ENCODE measurements around the gene PRR5.
"Not testable (repeated sequence)": the region's sequence is repeated elsewhere in the genome, so short reads cannot be mapped to it uniquely, and the experiment has no call there.

The PRR5 gene, protein sequence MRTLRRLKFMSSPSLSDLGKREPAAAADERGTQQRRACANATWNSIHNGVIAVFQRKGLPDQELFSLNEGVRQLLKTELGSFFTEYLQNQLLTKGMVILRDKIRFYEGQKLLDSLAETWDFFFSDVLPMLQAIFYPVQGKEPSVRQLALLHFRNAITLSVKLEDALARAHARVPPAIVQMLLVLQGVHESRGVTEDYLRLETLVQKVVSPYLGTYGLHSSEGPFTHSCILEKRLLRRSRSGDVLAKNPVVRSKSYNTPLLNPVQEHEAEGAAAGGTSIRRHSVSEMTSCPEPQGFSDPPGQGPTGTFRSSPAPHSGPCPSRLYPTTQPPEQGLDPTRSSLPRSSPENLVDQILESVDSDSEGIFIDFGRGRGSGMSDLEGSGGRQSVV

DNA sequence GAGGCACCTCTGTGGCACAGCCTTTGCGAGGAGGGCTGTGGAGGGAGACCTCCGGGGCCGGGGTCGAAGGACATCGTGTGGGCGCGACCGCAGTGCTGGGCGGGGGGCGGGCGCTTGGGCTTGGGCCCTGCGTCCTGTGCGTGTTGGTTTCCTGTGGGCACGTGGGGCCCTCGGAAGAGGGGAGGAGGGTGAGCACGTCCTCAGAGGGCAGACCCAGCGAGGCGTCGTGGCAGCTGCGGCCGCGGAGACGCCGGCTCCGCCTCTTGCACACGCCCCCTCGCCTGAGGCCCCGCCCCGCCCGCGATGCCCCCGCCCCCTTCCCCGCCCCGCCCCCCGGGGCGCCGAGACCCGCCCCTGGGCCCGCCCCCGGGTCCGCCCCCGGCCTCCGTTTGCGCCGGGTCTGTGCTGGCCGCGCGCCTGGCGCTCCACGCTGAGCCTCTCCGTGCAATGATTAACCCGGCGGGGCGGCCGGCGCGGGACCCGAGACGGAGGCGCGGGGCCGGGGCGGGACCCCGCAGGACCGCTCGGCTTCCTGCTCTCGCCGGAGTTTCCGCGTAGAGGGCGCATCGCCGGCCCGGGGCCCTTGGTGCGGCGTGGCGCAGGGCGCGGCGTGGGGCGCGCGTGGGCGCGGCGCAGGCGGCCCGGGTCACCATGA is at the start of gene PRR5:
Gene PRR5, plus strand, starts transcription at position 381 of the 655 bp plus-strand sequence. Its CDS starts 271 bp downstream, at position 652.
- peak; percentile 73 for DNase-seq (ENCODE audit: low spot score)

DNA sequence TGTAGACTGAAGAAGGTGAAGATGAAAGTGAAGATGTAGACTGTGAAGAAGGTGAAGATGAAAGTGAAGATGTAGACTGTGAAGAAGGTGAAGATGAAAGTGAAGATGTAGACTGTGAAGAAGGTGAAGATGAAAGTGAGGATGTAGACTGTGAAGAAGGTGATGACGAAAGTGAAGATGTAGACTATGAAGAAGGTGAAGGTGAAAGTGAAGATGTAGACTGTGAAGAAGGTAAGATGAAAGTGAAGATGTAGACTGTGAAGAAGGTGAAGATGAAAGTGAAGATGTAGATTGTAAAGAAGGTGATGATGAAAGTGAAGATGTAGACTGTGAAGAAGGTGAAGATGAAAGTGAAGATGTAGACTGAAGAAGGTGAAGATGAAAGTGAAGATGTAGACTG is 49.1 kb upstream of the PRR5 start:
- DNase-seq (ENCODE audit: low spot score), result not testable (repeated sequence)

DNA sequence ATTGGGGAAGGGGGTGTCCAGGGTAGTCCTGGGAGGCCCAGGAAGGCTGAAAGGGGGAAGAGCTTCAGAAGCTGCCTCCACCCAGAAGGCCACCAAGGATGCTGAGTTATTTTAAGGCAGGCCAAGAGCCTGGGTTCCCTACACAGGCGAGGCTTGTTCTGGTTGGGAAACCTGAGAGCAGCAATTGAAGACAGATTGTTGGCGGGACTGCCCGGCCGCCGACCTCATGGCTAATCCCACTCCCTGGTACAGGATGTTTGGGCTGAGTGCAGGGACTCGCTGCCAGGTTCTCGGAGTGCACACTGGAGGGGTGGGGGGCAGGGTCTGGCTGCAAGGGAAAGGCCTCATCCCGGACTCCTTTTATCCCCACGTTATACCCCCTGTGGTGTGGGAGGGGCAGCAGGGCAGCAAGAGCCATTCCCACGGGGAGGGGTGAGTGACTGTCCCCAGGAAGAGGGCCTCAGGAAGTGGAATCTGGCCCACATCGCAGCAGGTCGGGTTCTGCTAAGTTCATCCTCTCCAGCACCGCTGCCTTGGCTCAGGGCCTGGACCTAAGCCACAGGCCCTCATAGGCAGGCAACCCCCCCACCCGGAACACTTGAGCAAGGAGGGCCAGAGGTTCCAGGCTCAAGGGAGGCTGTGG is 43.6 kb upstream of the PRR5 start:
- DNase-seq (ENCODE audit: low spot score), result no peak

DNA sequence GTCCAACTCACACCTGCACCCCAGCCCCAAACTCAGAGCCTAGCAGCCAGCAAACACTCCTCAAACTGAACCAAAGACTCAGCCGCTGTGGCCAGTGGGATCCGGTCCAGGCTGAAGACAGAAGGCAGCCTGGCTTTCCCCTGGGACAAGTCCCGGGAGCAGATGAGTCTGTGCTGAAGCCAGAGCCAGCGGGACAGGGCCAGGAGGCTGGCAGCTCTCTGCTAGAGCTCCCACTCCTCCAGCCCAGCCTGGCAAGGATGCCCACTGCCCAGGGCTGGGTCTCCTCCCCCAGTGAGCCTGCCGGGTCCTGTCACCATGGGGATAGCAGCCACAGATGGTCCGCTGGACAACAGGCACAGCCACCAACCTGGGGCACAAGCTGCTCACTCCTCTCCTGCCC is 42.9 kb upstream of the PRR5 start:
- no peak for DNase-seq (ENCODE audit: low spot score)

DNA sequence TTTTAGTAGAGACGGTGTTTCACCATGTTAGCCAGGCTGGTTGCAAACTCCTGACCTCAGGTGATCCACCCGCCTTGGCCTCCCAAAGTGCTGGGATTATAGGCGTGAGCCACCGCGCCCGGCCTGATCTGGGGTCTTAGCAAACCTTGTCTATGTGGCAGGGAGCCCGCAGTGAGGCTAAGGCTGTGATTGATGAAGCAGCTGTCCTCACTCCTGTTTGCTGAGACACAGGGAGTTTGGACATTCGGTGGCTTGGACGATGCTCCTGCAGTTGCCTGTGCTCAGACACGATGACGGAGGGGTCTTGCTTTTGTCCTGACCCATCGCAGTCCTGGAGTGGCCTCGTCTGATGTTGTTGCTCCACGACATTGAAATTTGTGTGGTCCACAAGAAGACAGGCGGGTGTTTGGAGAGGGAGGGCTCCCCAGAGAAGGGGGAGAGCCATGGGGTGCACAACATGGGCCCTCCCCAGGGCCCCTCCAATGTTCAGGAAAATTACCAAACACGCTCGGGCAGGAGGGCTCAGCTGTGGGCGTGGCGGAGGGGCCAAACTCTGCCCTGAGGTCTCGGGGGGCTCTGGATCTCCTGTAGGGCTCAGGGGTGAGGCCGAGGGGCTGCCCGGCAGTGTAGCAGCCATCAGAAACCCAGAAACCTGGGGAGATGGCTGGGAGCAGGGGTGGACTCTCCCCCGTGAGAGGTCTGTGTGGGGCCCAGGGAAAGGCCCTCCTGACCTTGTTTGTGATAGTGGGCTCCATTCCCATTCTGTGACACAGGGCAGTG is 41.8 kb upstream of the PRR5 start:
- DNase-seq (ENCODE audit: low spot score), result no peak

DNA sequence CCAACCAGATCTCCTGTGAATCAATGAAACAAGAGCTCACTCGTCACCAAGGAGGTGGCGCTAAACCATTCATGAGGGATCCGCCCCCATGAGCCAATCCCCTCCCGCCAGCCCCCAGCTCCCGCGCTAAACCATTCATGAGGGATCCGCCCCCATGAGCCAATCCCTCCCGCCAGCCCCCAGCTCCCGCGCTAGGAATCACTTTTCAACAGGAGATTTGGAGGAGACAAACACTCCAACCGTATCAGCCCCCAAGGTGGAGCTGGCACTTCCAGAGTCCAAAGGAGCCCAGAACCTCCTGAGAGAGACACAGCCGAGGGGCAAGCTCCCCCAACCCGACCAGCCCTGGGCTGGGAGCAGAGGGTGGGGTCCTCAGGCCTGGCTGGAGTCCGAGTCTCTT is 40.9 kb upstream of the PRR5 start:
- no peak for DNase-seq (ENCODE audit: low spot score)

DNA sequence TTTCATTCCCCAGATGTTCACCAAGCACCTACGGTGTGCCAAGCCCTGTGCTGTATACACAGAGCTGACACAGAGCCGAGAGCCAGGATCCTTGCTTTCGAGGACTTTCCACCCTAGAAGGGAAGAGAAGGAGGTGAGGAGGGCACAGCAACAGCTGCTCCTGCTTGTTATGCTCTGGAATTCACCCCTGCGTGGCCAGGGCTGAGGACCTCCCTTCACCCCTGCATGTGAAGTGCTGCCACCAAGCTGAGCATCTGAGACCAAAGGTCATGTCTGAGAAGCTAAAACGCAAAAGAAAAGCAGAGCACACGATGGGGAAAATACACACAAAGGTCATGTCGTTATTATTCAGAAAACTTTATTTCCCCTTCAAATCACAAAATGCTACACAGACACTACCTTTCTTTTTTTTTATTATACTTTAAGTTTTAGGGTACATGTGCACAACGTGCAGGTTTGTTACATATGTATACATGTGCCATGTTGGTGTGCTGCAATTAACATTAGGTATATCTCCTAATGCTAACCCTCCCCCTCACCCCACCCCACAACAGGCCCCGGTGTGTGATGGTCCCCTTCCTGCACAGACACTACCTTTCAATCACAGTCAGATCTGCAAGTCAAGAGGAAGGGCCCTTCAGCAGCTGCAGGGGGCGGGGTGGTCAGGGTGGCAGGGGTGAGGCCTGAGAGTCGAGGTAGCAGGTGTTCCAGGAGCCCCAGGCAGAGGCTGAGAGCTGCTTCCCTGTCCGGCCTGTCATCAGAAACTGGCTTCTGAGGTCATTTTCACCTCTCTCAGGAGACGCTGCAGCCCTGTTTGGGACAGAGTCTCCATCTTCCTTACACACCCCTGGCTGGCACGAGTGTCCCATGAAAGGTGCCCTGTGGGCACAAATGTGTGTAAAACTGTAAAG is 40.1 kb upstream of the PRR5 start:
- no peak for DNase-seq (ENCODE audit: low spot score)

DNA sequence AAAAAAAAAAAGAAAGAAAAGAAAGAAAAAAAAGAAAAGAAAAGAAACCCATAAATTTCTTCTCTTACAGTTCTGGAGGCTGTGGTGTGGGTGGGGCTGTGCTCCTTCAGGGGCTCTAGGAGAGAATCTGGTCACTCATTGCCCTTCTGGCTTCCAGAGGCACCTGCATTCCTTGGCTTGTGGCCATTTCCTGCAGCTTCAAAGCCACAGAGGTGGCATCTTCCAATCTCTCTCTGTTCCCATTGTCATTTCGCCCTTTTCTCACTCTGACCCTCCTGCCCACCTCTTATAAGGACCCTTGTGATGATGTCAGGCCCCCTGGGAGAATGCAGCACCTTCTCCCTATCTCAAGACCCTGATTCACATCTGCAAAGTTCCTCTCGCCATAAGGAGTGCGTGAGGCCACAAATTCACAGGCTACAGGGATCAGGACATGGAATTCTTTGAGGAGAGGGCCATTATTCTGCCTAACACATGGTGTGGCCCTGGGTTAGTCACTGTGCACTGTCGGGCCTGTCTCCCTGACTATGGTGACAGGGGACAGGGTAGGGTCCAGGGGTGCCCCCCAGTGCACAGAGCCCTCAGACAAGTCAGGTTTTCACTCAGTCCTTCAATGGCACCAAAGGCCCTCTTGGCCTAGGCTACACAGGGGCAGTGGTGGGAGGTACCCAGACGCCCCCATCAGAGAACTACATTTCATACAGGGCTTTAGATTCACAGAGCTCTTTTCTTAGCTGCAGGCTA is 38.6 kb upstream of the PRR5 start:
- DNase-seq (ENCODE audit: low spot score), result no peak

DNA sequence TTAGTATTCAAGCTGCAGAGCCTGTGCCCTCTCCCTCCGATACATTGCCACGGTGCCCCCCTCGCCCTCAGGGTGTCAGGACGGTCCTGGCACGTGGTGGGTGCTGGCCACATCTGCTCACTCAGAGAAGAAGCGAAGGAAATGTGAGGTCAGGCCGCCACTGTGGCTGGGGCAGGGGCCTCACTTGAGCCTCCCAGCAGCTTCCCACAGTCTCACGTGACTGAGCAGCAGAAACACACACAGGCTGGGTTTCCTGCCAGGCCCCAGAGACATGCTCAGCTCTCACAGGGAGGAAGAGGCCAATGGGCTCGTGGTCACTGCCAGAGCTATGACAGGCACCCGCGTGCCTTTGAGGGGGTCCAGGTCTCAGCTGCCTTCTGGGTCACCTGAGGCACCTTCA is 37.9 kb upstream of the PRR5 start:
- DNase-seq (ENCODE audit: low spot score), result no peak

DNA sequence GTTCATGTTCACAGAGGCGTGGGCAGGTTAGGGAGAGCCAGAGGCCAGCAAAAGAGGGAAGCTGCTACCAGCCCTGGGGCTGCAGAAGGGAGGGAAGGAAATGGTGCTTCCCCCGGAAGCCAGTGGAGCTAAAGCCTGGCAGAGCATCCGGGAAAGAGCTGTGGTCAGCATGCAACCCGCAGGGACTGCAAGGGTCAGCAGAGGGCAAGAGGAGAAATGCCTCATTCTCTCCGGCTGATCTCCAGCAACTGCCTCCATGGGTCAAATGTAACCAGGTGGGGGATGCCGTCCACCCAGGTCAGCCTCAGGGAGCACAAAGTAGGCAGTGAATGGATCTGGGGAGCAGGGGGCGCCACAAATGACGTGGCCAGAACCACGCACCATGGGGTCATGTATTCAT is 36.9 kb upstream of the PRR5 start:
- no peak for DNase-seq (ENCODE audit: low spot score)

DNA sequence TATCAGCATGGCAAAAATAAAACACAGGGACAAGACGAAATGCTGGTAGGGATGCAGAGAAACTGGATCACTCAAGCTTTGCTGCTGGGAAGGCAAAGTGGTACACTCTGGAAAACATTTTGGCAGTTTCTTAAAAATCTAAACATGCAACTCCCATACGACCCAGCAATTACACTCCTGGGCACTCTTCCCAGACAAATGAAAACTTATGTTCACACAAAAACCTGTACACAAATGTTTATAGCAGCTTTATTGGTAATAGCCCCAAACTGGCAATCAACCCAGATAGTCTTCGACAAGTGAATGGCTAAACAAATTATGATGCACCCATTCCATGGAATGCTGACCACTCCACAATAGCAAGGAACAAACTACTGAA is 35.8 kb upstream of the PRR5 start:
- no peak for DNase-seq (ENCODE audit: low spot score)

DNA sequence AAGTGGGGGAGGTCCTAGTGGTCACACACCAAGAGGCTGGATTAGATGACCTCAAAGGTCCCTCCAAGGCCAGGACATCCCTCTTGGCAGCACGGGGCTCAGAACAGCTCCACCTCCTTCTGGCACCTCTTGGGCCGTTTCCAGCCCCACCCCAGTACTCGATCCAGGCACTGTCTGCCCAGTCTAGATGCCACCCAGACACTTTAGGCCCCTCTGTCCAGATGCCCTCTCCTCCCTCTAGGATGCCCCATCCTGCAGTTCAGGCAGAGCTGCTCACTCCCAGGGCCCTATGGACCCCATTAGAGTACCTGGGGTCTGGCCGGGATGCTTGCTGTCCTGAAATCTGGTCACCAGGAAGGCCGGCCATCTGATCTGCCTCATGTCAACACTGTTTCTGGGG is 34.7 kb upstream of the PRR5 start:
- no peak for DNase-seq (ENCODE audit: low spot score)

DNA sequence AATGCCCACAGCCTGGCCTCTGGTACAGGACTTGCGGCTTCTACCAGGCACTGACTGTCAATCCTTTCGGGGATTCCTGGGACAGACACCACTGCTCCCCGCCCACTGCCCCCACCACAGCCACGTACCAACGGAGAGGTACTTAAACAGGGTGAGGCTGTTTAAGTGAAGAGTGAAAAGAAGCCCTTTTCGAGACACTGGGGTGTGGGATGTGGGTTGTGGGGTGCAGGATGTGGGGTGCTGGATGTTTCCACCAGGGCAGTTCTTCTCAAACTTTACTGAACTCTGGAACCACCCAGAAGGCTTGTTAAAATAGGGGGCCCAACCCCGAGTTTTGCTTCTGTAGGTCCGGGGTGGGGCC is 34.2 kb upstream of the PRR5 start:
- DNase-seq (ENCODE audit: low spot score), result no peak

DNA sequence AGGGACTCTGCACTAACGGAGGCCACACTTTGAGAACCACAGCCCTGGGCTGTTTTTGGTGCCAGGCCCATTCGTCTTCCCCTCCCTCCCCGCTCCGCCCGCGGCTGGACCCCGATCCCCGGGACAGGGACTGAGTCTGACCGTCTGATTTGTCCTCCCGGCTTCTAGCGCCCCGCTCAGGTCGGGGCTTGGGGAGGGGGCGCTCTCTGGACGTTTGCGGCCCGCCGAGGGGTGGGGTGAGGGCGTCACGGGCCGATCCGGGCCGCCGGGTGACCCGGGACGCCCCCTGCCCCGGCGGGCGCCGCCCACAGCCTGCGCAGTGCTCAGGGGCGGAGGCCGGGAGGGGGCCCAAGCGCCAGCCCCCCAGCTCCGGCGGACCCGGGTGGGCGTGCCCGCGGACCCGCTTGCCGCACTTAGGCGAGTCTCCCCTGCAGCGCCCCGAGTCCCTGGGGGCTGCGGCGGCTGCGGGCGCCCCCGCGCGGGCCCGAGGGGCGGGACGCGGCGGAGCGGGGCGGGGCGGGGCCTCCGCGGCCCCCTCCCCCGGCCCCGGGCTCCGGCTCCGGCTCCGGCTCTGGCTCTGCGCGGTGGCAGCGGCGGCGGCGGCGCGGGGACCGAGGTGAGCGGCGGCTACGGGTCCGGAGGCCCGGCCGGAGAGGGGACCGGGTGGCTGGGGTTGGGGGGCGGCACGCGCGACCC is 33.7 kb upstream of the PRR5 start:
- DNase-seq (ENCODE audit: low spot score), result no peak

DNA sequence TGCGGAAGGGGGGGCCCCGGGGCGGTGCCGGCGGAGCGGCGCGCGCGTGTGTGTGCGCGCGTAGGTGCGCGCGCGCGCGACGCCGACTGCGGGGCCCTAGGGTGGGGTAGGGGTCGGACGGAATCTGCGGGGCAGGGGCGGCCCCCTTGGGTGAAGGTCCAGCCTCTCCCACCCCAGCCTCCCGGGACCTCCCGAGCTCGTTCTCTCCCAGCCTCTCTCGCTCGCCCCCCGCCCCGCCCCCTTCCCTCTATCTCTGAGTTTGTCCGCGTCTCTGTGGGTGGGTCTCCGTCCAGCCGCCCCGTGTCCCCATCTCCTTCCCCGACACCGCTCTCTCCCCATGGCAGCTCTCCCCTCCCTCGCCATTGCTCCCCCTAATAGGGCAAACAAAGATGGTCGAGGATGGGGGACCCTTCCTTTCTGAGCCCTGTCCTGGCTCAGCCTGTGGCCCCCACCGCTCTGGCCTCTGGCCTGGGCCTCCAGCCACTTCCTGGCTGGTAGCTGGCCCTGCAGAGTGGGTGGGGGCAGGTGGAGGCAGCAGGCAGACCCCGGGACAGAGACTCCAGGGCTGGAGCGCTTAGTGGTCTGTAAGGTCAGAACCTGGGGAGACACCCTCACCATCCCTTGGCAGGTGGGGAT is 33.0 kb upstream of the PRR5 start:
- DNase-seq (ENCODE audit: low spot score), result no peak

DNA sequence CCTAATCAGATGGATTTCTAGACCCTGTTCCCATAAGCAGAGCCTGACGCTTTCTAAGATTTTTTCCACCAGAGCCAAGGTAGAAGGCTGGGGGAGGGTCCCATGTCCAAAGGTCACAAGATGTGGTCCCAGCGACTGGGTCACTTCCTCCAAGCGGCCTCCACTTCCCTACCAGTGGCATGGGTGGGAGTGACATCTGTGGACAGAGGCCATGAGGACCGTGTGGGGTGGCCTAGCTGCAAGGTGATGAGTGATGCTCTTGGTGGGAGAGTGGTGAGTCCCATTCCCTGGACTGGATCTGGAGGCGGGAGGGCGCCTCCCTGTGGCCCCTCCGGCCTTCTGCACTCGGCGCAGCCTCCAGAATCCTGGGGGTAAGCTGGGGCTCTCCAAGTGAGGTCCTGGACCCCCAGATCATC is 32.4 kb upstream of the PRR5 start:
- no peak for DNase-seq (ENCODE audit: low spot score)

DNA sequence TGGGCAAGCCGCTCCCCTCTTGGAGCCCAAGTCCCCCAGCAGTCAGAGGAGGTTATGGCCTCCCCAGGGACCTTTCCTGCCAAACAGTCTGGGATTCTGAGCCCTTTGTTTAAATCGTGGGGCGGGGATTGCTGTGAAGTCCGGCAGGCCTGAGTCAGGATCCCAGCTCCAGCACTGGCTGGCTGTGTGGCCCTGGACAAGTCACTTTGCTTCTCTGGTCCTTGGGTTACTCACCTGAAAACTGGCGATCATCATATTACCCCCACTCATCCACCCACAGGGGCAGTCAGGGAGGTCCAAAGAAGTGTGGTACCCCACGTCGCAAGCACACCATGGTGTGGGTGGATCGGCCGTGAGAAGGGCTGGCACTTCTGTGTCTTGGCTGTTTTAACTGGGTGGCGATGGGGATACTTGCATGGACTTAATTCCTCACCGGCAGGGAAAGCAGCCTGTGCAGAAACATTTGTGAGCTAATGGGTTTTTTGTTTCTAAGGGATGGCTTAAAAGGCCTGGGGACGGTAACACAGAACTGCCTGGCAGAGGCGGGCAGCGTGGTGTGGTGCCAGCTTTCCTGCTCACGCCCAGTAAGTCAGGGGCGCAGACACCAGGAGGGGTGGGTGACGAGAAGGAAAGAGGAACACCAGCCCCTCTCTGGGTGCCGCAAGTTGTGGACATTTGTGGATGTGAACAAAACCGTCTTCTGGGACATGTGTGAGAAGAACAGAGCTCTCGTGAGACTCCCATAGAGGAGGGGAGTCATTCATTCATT is 31.6 kb upstream of the PRR5 start:
- DNase-seq (ENCODE audit: low spot score), result no peak

DNA sequence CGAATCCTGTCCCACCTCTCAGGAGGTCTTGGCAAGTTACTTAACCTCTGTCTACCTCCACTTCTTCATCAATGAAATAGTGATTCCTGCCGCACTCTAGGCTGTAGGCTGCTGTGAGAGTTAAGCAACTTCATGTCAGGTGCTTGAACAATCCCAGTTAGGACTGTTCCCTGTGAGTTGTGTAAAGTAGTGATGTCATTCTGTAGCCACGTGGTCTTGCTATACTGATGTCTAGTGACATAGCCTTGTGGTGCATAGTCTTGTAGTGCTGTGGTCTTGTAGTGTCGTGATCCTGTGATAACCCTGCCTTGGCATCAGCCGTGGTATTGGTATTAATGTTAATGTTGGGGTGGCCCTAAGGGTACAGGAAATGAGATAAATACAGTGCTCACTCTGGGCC is 30.3 kb upstream of the PRR5 start:
- DNase-seq (ENCODE audit: low spot score), result no peak

DNA sequence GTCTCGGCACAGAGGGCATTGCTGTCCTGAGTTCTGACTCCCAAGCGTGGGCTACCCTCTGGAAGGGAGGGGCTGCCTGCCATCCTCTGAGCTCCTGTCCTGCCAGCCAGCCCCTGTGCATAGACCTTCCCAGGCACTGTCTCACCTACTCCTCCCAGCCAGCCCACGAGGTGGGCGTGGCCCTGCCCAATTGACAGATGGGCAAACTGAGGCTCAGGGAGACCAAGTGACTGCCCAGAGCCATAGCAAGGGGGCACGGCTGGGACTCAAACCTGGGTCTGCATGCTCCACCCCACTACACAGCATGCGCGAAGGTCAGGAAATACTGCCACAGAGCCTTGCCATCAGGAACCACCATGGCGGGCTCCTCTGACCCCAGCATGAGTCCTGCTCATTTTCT is 29.4 kb upstream of the PRR5 start:
- no peak for DNase-seq (ENCODE audit: low spot score)
